Fibroblast of mammary gland (primary cell): ENCODE measurements around the gene SORBS1.

Source experiments
- DNase-seq: peaks from one replicate; pipeline ENCODE4 v3.0.0-alpha.2; 2010; ENCODE audit warnings: low read depth
- H3K4me3 ChIP-seq: 2 replicates; pipeline ENCODE4 v1.5.1; 2011; ENCODE audit warnings: low read depth, mild to moderate bottlenecking, low read length, moderate library complexity; ENCODE audit not compliant: control insufficient read depth
- TF ChIP-seq, protein P1 (sequence below): conservative IDR thresholded peaks from 2 replicates; pipeline ENCODE4 v1.5.1; 2011; ENCODE audit warnings: low read depth, low read length, inconsistent platforms; ENCODE audit not compliant: control insufficient read depth, insufficient read depth

The SORBS1 gene

DNA sequence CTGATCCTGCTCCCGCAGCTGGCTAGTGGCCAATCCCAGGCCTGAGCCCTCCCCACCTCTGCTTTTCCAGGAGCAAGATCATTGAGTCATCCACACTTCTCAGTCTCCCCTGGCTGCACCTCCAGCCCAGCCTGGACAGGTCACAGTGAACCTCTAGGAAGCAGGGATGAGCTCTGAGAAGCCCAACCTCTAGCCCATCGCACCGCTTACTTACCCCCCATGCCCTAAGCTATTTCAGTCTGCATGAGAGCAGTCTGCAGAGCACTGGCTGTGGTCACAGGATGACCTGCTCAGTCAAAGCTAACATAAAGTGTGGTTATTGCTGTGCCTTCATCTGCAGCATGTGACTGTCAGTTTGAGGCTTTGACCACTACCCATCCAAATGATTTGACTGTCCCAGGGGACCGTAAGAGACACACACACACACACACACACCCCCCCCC, 129.2 kb downstream of the SORBS1 start:
- no peak overlapping the region for H3K4me3 ChIP-seq
- DNase-seq, result no peak

DNA sequence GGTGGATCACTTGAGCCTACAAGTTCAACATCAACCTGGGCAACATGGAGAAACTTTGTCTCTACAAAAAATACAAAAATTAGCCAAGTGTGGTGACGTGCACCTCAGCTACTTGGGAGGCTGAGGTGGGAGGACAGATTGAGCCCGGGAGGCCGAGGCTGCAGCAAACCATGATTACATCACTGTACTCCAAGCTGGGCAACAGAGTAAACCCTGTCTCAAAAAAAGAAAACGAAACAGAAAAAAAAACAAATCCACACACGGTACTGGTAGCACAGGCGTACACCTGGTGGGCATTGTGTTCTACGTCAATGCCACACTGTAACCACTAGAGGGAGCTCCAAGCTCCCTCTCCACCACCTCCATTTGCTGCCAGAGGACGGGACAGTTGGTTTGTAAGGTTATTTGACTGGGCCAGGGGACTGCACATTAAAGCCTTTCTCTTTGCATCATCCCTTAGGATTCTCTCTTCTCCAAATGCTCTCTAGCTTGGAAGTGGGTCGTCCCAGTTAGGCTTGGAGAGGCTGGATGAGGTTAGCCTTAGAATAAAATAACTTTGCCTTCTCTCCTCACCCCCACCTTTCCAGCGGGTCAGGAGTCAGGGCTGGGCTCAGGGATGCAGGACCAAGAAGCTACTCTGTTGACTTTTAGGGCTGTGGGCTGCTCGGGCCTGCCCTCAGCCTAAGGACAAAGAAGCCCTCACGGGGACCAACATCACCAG, 130.8 kb downstream of the SORBS1 start:
- H3K4me3 ChIP-seq, result no peak overlapping the region
- TF ChIP-seq, protein P1, sequence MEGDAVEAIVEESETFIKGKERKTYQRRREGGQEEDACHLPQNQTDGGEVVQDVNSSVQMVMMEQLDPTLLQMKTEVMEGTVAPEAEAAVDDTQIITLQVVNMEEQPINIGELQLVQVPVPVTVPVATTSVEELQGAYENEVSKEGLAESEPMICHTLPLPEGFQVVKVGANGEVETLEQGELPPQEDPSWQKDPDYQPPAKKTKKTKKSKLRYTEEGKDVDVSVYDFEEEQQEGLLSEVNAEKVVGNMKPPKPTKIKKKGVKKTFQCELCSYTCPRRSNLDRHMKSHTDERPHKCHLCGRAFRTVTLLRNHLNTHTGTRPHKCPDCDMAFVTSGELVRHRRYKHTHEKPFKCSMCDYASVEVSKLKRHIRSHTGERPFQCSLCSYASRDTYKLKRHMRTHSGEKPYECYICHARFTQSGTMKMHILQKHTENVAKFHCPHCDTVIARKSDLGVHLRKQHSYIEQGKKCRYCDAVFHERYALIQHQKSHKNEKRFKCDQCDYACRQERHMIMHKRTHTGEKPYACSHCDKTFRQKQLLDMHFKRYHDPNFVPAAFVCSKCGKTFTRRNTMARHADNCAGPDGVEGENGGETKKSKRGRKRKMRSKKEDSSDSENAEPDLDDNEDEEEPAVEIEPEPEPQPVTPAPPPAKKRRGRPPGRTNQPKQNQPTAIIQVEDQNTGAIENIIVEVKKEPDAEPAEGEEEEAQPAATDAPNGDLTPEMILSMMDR, result peak; percentile 99
- DNase-seq, result peak; percentile 60

More for the DNA sequence above, 129.2 kb downstream of the SORBS1 start:
- TF ChIP-seq, protein P1, result no peak

DNA sequence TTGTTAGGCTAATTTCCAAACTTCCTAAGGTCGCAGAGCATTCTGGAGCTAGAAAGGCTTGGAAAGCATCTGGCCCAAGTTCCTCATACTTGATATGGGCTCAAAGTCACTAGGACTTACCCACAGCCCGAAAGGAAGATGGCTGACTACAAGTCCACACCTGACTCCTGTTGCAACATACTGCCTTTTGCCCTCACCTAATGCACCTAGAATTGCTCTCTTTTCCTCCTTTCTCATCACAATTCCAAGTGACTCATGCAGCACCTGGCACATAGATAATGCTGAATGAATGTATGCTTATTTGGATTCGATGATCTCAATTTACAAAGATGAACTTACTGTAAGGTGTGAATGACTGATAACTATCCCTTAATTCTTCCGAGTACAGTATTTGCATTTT, 131.5 kb downstream of the SORBS1 start:
- TF ChIP-seq, protein P1, result no peak
- no peak overlapping the region for H3K4me3 ChIP-seq
- DNase-seq, result no peak

DNA sequence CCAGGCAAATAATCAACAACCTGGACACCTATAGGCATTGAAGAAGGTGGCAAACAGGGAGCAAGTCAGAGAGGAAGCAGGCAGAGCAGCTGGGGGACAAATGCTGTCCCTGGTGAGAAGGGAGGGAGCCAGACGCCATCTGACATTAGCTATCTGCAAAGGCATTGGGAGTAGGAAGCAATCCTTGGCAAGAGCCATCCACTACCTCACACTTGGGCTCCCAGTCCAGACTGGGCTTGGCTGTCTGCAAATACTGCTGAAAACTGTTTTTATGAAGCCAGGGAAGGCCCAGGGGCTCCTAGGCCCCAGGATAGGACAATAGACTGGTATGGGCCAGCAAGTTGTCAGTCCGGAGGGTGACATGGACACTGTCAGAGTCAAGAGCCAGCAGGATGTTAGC, 132.5 kb downstream of the SORBS1 start:
- TF ChIP-seq, protein P1, result no peak
- H3K4me3 ChIP-seq, result no peak overlapping the region
- DNase-seq, result no peak

DNA sequence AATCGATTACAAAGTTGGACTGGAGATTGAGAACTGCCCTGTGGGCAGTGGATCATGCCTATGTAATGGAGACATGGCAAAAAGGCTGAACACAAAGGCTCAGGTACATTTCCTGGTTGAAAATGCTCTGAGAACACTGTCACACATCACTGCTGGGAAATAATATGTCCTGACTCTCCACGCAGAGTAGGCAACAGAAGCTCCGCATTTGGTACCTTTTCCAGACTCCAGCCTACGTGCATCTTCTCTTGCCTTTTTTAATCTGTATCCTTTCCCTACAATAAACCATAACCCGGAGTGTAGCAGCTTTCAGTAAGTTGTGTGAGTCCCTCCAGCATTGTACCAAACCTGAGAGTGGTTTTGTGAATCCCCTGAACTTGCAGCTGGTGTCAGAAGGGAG, 134.7 kb downstream of the SORBS1 start:
- H3K4me3 ChIP-seq, result no peak overlapping the region
- DNase-seq, result no peak
- TF ChIP-seq, protein P1, result no peak

DNA sequence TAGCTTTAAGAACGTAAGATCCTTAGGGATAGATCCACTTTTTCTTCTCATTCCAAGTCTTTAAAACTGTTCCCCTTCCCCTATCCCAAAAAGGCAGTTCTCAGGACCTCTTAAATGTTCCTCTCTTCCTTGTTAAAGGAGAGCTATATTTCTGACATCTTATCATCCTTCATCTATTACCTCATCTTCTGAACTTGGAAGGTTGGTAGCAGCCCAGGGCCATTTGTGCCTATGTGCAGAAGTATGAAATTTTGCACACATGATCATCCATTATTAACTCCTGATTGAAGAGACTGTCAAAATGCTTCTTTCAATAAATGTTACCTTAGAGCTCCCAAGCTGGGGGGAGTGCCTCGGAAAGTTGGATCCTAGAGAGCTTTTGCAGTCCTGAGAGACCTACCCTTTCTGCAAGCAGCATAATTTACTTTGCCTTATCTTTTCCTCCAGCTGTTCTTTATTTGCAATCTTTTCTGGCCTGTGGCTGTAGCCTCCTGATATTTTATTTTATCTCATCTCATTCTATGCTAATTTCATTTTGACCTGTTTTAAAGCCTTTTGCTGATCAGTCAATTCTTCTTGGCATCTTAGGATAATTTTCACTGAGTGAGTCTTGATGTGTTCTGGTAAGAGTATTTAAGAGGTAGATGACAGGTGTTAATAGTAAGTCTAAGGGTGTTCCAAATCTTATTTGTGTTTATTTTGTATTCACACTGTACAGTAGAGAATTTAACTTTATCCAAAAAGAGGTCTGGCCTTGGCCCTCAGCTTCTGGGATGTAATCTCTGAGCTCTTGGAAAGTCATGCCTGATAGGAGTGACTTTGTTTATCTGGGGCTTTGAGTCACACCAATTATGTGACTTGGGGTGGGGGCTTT, 135.3 kb downstream of the SORBS1 start:
- DNase-seq, result no peak
- no peak overlapping the region for H3K4me3 ChIP-seq
- TF ChIP-seq, protein P1, result no peak
